SKM-1 (cell line): ENCODE measurements around the gene FHL5.
"Not testable (repeated sequence)": the region's sequence is repeated elsewhere in the genome, so short reads cannot be mapped to it uniquely, and the experiment has no call there.

Experiments
- DNase-seq: peaks from one replicate; lab custom pipeline; 2025; ENCODE audit not compliant: unreplicated experiment; lab: John Stamatoyannopoulos, UW

Gene FHL5, protein sequence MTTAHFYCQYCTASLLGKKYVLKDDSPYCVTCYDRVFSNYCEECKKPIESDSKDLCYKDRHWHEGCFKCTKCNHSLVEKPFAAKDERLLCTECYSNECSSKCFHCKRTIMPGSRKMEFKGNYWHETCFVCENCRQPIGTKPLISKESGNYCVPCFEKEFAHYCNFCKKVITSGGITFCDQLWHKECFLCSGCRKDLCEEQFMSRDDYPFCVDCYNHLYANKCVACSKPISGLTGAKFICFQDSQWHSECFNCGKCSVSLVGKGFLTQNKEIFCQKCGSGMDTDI

GRCh38 chr6:96562886-96563285 is at the start of gene FHL5:
Gene FHL5, plus strand, starts transcription at chr6:96563128. Its CDS starts 40,486 bp downstream, at chr6:96603614.
- DNase-seq: no peak

GRCh38 chr6:96520171-96521115 is 42.5 kb upstream of the FHL5 start:
- DNase-seq: no peak

DNA sequence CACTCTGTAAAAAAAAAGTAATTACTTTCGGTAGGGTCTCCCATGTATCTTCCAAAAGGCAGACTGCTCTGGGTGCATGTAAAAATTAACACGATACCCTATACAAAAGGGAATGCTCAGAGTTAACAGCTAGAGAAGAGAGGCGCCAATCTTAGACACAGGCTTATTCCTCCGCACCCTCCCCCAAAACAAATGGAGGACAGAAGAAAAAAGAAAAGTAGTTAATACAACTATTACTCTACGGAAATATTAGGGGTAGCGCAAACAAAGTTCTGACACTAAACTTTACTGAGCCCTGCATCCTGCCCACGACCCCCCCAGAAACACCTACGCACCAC is 41.7 kb upstream of the FHL5 start:
- DNase-seq: no peak

DNA sequence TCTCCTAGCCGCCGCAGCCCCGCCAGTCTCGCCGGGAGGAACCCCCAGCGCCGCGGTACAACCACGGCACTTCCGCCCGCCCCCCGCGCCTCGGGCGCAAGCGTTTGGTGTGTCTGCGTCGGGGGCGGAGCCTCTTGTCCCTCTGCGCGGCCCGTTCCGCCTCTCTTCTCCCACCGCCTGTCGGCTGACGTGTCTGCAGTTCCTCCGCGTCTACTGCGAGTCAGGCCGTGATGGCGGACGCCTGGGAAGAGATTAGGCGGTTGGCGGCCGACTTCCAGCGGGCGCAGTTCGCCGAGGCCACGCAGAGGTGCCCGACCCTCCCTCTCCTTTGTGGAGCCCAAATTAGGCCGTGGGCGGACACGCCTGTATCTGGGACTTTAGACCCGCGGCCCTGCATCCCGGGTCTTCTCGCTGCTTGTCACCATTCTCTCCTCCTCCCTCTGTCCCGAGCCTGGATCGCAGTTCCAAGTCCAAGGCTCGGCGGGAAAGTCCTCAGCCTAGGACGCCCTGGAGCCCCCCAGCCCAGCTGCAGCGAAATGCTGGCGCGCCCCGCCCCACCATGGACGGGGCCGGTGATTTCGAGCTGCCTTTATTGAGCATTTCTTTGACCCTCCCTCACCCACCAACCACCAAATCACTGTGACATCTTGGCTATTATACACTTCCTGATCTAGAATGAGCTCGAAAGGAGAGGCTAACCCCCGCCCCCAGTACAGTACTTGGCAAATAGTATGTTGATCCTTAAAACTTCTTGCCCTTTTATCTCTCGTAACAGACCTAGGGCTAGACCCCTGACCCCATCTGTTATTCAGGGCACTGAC is 41.1 kb upstream of the FHL5 start, which contains the start of gene UFL1:
Gene UFL1, plus strand, starts transcription at position 163 of the 821 bp plus-strand sequence. Its CDS starts 68 bp downstream, at position 231.
- DNase-seq: peak; percentile 88

- DNase-seq: no peak
Measured at GRCh38 chr6:96522465-96523009, 40.4 kb upstream of the FHL5 start.

- DNase-seq: no peak
Measured at GRCh38 chr6:96528193-96528592, 34.7 kb upstream of the FHL5 start.

GRCh38 chr6:96532399-96532798 is 30.5 kb upstream of the FHL5 start:
- DNase-seq: no peak

GRCh38 chr6:96537726-96538125 is 25.2 kb upstream of the FHL5 start:
- DNase-seq: no peak

DNA sequence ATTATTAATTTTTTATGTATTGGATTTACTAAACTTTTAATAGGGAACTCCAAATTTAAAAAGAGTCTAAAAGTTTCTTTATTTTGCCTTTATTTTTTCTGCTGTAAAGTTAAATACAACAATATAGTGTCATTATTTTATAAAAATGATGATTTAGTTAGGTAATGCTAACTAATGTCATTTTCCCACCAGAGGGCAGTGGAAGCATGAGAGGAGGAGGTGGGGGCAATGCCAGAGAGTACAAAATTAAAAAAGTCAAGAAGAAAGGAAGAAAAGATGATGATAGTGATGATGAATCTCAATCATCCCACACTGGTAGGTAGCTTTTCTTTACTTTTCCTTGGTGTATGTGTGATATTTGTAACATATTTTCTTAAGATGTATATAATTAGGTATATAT is 20.2 kb upstream of the FHL5 start:
- DNase-seq: no peak

GRCh38 chr6:96545882-96546281 is 17.0 kb upstream of the FHL5 start:
- no peak for DNase-seq

- DNase-seq: no peak
Measured at GRCh38 chr6:96547654-96548053, 15.3 kb upstream of the FHL5 start.

- DNase-seq: no peak
Measured at GRCh38 chr6:96554558-96554957, 8.4 kb upstream of the FHL5 start.

DNA sequence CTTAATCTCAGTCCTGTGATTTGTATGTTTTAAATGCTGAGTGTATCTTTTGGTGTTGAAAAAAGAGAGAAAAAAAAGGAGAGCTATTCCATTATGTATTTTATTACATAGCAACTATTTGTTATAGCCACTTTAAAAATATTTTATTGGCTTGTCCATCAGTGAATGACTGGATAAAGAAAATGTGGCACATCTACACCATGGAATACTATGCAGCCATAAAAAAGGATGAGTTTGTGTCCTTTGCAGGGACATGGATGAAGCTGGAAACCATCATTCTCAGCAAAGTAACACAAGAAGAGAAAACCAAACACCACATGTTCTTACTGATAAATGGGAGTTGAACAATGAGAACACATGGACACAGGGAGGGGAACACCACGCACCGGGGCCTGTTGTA is 3.2 kb upstream of the FHL5 start:
- DNase-seq: not testable (repeated sequence)

GRCh38 chr6:96563853-96564252 is 925 bp downstream of the FHL5 start:
- DNase-seq: no peak

- DNase-seq: no peak
Measured at GRCh38 chr6:96570053-96570452, 7.1 kb downstream of the FHL5 start.

DNA sequence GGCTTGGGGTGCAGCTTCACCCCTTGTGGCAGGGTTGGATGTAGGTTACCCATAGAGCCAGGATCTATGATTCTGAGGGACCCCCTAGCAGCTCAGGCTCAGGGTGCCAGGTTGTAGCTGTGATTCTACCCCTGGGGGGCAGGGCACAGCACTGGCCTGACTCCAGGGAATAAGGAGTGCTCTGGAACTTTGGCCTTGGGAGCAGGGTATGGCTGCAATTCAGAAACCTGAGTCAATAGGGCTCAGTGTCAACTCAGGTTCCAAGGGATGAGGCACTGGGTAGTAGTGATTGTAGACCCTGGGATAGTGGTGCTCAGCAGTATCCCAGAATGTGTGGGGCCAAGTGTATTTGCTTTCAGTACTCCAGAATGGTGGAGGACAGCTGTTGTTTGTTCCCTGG is 8.6 kb downstream of the FHL5 start:
- DNase-seq: no peak

- no peak for DNase-seq
Measured at GRCh38 chr6:96575359-96575758, 12.4 kb downstream of the FHL5 start.

DNA sequence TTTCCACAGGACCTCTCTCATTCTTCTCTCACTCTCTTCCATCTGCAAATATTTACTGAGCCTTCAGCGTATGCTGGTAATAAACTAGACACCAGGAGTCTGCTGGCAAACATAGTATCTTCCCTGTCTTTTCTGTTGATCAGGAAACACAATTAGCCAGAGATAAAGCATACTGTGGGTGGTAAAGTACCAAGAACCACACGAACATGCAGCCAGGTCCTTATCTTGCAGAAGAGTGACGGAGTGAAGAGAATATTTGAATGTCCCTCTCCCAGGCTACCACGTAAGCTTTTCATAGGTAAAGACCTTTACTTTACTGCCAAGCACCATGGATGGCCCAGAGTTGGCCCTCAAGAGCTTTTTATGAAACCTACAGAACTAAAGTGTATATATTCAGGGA is 13.3 kb downstream of the FHL5 start:
- no peak for DNase-seq

DNA sequence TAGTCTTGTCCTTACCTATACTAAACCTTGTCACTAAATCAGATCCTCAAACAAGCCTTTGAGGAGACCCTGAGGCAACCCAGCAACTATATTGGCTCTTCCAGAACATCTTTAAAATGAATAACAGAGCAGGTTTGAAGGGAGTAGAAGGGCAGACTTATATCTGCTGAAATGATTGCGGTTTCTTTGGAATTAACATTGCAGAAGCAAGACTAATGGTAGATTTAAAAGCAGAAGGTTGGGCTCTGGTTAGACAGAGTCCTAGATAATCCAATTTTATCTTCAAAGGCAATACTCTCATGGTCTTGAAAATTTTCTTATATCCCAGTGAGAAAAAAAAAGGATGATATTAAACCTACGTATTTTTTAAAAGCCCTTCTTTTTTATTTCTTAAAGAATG is 19.1 kb downstream of the FHL5 start:
- DNase-seq: no peak

- no peak for DNase-seq
Measured at GRCh38 chr6:96582436-96582835, 19.5 kb downstream of the FHL5 start.

- DNase-seq: no peak
Measured at GRCh38 chr6:96604420-96604819, 41.5 kb downstream of the FHL5 start.
